Cardiac muscle cell (in vitro differentiated cells and primary cell): ENCODE measurements around the gene KMT5B. TPM values are rescaled to one million over a fixed set of nuclear protein-coding genes. Genes with fewer than 3 reads are reported as not detected.

Experiments
- DNase-seq, 2 donors: peaks; one replicate each; pipeline versions ENCODE4 v3.0.0 to v3.0.0-alpha.2; 2010 to 2017; ENCODE audit warnings: low read depth in 1 of 2, low spot score in 1 of 2
- H3K27ac ChIP-seq: fragments of 200-600 bp; sonication (generic); 2 replicates; pipeline ENCODE4 v1.5.1; 2016
- H3K27me3 ChIP-seq: fragments of 200-600 bp; sonication (generic); 2 replicates; pipeline ENCODE4 v1.6.0; 2016; ENCODE audit warnings: control low read depth
- H3K36me3 ChIP-seq: fragments of 200-600 bp; sonication (generic); 2 replicates; pipeline ENCODE4 v1.5.1; 2016; ENCODE audit warnings: control low read depth
- H3K4me1 ChIP-seq: fragments of 200-600 bp; sonication (generic); 2 replicates; pipeline ENCODE4 v1.8.1; 2017; ENCODE audit warnings: low read depth, mild to moderate bottlenecking, mixed run types
- H3K4me3 ChIP-seq: fragments of 200-600 bp; sonication (generic); 2 replicates; pipeline ENCODE4 v1.5.1; 2016; ENCODE audit warnings: mild to moderate bottlenecking
- H3K9me3 ChIP-seq: fragments of 200-600 bp; sonication (generic); 2 replicates; pipeline ENCODE4 v1.5.1; 2017; ENCODE audit warnings: low read depth, mild to moderate bottlenecking, control low read depth
- CTCF ChIP-seq: IDR thresholded peaks from 2 replicates; pipeline ENCODE4 v1.5.1; 2012; ENCODE audit warnings: low read depth, mild to moderate bottlenecking, low read length
- polyA plus RNA-seq: library from polyadenylated mRNA; unstranded; fragments of >200 nt; fragmentation: Nextera tagmentation; extraction: Ambion mirVana; gene quantifications from 2 replicates; pipeline ENCODE4 v1.2.1, GENCODE V29; 2016
- total RNA-seq: library from RNA; depleted of rRNA; stranded (reverse); fragments of >200 nt; gene quantifications from 2 replicates; pipeline ENCODE4 v1.2.3, GENCODE V29; 2016

KMT5B gene
- total and polyA plus RNA-seq, 2 experiments from 2014 or later, result 34.1 to 36.7 TPM

GRCh38 chr11:68146010-68146540, 67.0 kb downstream of the KMT5B start:
- no peak overlapping the region for H3K4me3 ChIP-seq
- no peaks in the 10 kb centered on the region for H3K27me3 ChIP-seq
- no peak for DNase-seq
- H3K4me1 ChIP-seq, result peaks cover 11% of the 10 kb centered on the region
- no peak for TF ChIP-seq CTCF
- peak overlapping the region; percentile 50 for H3K27ac ChIP-seq
- no peaks in the 10 kb centered on the region for H3K36me3 ChIP-seq
- no peaks in the 10 kb centered on the region for H3K9me3 ChIP-seq

GRCh38 chr11:68145120-68145866, 67.8 kb downstream of the KMT5B start:
- Histone ChIP-seq H3K27ac (no peak overlapping the region), H3K9me3 (no peaks in the 10 kb centered on the region), H3K4me3 (no peak overlapping the region), H3K27me3 (no peaks in the 10 kb centered on the region), H3K36me3 (no peaks in the 10 kb centered on the region), H3K4me1 (peaks cover 15% of the 10 kb centered on the region)
- no peak for TF ChIP-seq CTCF
- DNase-seq, result no peak

- H3K36me3 ChIP-seq, result no peaks in the 10 kb centered on the region
- DNase-seq, result no peak
- no peaks in the 10 kb centered on the region for H3K27me3 ChIP-seq
- no peak for TF ChIP-seq CTCF
- H3K4me1 ChIP-seq, result peaks cover 17% of the 10 kb centered on the region
- H3K9me3 ChIP-seq, result no peaks in the 10 kb centered on the region
- H3K4me3 ChIP-seq, result no peak overlapping the region
- no peak overlapping the region for H3K27ac ChIP-seq
These were observed 69.8 kb downstream of the KMT5B start for GRCh38 chr11:68143310-68143689.

- Histone ChIP-seq H3K4me3 (no peak overlapping the region), H3K4me1 (peaks cover 23% of the 10 kb centered on the region), H3K27ac (no peak overlapping the region), H3K36me3 (no peaks in the 10 kb centered on the region), H3K9me3 (no peaks in the 10 kb centered on the region), H3K27me3 (no peaks in the 10 kb centered on the region)
- TF ChIP-seq CTCF, result no peak
- DNase-seq, result no peak
These were observed 70.4 kb downstream of the KMT5B start for GRCh38 chr11:68142441-68143309.

- no peaks in the 10 kb centered on the region for H3K9me3 ChIP-seq
These were observed 71.1 kb downstream of the KMT5B start for GRCh38 chr11:68142028-68142412.

More at GRCh38 chr11:68142028-68142412, 71.1 kb downstream of the KMT5B start:
- Histone ChIP-seq H3K27ac (no peak overlapping the region), H3K4me3 (no peak overlapping the region), H3K36me3 (no peaks in the 10 kb centered on the region), H3K4me1 (peaks cover 19% of the 10 kb centered on the region), H3K27me3 (no peaks in the 10 kb centered on the region)
- TF ChIP-seq CTCF, result no peak
- no peak for DNase-seq
